ENCODE measurements around the gene SLC16A12.
"Not testable (repeated sequence)": the region's sequence is repeated elsewhere in the genome, so short reads cannot be mapped to it uniquely, and the experiment has no call there.

The SLC16A12 gene

GRCh38 chr10:89547853-89548513 lies 12.6 kb upstream of the SLC16A12 start:
- DNase-seq (ENCODE audit: low spot score): no peak

- not testable (repeated sequence) for DNase-seq (ENCODE audit: low spot score)
These were observed 11.3 kb upstream of the SLC16A12 start for GRCh38 chr10:89546651-89547050.

- DNase-seq (ENCODE audit: low spot score): no peak
These were observed 8.4 kb upstream of the SLC16A12 start for GRCh38 chr10:89543841-89544240.

- no peak for DNase-seq (ENCODE audit: low spot score)
These were observed 5.1 kb upstream of the SLC16A12 start for GRCh38 chr10:89540420-89540949.

GRCh38 chr10:89537364-89537763 lies 2.0 kb upstream of the SLC16A12 start:
- no peak for DNase-seq (ENCODE audit: low spot score)

- DNase-seq (ENCODE audit: low spot score): no peak
These were observed 590 bp upstream of the SLC16A12 start for GRCh38 chr10:89536013-89536354.

- DNase-seq (ENCODE audit: low spot score): no peak
These were observed 598 bp downstream of the SLC16A12 start for GRCh38 chr10:89534826-89535166.

- DNase-seq (ENCODE audit: low spot score): no peak
These were observed 2.9 kb downstream of the SLC16A12 start for GRCh38 chr10:89532476-89532875.

GRCh38 chr10:89531359-89531758 lies 4.0 kb downstream of the SLC16A12 start:
- no peak for DNase-seq (ENCODE audit: low spot score)

GRCh38 chr10:89529711-89530110 lies 5.7 kb downstream of the SLC16A12 start:
- DNase-seq (ENCODE audit: low spot score): not testable (repeated sequence)

GRCh38 chr10:89526358-89526757 lies 9.0 kb downstream of the SLC16A12 start:
- DNase-seq (ENCODE audit: low spot score): no peak

GRCh38 chr10:89525556-89525955 lies 9.8 kb downstream of the SLC16A12 start:
- no peak for DNase-seq (ENCODE audit: low spot score)

- no peak for DNase-seq (ENCODE audit: low spot score)
These were observed 11.1 kb downstream of the SLC16A12 start for GRCh38 chr10:89524279-89524678.

- DNase-seq (ENCODE audit: low spot score): no peak
These were observed 12.1 kb downstream of the SLC16A12 start for GRCh38 chr10:89523274-89523673.

- DNase-seq (ENCODE audit: low spot score): no peak
These were observed 12.9 kb downstream of the SLC16A12 start for GRCh38 chr10:89522463-89522862.

- DNase-seq (ENCODE audit: low spot score): no peak
These were observed 14.0 kb downstream of the SLC16A12 start for GRCh38 chr10:89521368-89521767.

GRCh38 chr10:89520706-89521105 lies 14.7 kb downstream of the SLC16A12 start:
- no peak for DNase-seq (ENCODE audit: low spot score)

GRCh38 chr10:89518876-89519842 lies 16.2 kb downstream of the SLC16A12 start:
- no peak for DNase-seq (ENCODE audit: low spot score)

GRCh38 chr10:89518108-89518507 lies 17.3 kb downstream of the SLC16A12 start:
- no peak for DNase-seq (ENCODE audit: low spot score)

- no peak for DNase-seq (ENCODE audit: low spot score)
These were observed 19.1 kb downstream of the SLC16A12 start for GRCh38 chr10:89516149-89516832.

- no peak for DNase-seq (ENCODE audit: low spot score)
These were observed 20.2 kb downstream of the SLC16A12 start for GRCh38 chr10:89515031-89515841.

- DNase-seq (ENCODE audit: low spot score): no peak
These were observed 22.2 kb downstream of the SLC16A12 start for GRCh38 chr10:89513206-89513605.

All from Ammon's horn (tissue), 1 donor.